HG02870 (cell line): ENCODE results near the gene C1orf35.

Experiments
- ATAC-seq: cut with Tn5 transposase; IDR thresholded peaks from one replicate; pipeline ENCODE4 v1.9.1; 2021; ENCODE audit warnings: mild to moderate bottlenecking, moderate library complexity; ENCODE audit not compliant: unreplicated experiment

The C1orf35 gene

GRCh38 chr1:228096416-228097332 lies 6.5 kb downstream of the C1orf35 start:
- no peak for ATAC-seq

- no peak for ATAC-seq
These were observed 7.2 kb downstream of the C1orf35 start for GRCh38 chr1:228095938-228096337.

DNA sequence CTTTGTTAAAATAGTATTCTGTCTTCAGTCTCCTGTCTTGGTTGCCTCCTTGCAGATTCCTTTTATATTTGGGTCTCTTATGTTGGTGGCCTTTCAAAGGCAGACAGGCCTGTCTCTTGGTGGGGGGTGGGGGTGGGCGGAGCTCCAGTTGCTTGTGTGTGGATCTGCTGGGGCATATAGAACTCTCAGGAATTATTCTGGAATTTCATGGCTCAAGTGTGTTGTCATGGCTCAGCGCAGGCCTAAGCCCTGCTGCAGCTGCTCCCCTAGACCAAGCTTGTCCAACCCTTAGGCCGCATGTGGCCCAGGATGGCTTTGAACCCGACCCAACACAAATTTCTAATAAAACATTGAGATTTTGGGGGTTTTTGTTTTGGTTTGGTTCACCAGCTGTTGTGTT lies 8.0 kb downstream of the C1orf35 start:
- no peak for ATAC-seq

DNA sequence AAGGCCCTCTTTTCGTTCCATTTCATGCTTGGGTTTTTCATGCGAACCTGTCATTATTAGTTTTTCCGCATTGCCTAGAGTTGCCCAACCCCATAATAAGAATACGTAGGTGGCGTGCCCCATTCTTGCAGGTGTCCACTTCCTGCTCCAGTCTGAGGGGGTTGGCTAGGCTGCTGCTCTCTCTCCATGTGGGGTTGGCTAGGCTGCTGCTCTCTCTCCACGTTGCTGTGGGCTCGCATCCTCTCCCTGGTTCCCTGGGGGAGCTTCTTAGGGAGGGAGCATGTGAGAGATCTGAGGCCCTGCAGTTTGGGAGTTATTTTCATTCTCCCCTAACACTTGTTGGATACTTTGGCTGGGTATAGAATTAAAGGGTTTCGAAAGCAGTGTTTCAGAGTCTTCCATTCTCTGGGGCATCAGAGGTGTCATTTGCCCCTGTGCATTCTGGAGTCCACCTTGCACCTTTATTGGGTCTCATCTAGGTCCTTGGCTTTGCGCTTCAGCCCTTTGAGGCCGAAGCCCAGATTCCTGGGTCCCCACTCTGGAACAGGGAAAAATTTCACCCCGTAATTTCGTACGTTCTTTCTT lies 8.6 kb downstream of the C1orf35 start:
- ATAC-seq, result no peak

- no peak for ATAC-seq
These were observed 9.8 kb downstream of the C1orf35 start for GRCh38 chr1:228093050-228093906.

GRCh38 chr1:228092342-228093049 lies 10.6 kb downstream of the C1orf35 start:
- ATAC-seq, result no peak

- no peak for ATAC-seq
These were observed 12.0 kb downstream of the C1orf35 start for GRCh38 chr1:228091084-228091483.

GRCh38 chr1:228090613-228091081 lies 12.5 kb downstream of the C1orf35 start:
- ATAC-seq, result peak; percentile 49

- ATAC-seq, result no peak
These were observed 13.4 kb downstream of the C1orf35 start for GRCh38 chr1:228089519-228090380.

- no peak for ATAC-seq
These were observed 14.3 kb downstream of the C1orf35 start for GRCh38 chr1:228088586-228089498.

DNA sequence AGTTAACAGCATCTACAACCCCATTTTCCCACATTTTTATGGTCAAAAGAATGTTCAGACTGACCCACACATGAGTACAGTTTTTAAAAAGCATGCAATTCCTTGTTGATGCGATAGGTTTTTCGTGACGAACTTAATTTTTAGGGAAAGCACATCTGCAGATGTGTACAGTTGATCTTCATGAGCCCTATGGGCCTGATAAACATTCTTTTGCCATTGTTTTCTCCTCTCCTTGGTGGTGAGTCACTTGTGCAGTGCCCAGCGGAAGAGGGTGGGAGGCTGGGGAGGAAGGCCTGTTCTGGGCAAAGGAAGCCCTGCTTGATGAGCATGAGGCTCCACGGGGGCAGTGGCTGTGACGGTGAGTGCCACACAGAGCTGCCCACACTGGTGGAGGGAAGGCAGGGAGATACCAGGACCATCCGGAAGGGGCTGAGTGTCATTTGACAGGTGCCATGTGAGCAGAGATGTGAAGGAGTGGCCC lies 15.3 kb downstream of the C1orf35 start:
- no peak for ATAC-seq

- ATAC-seq, result no peak
These were observed 17.7 kb downstream of the C1orf35 start for GRCh38 chr1:228085287-228085951.

GRCh38 chr1:228084797-228085196 lies 18.3 kb downstream of the C1orf35 start:
- ATAC-seq, result no peak

DNA sequence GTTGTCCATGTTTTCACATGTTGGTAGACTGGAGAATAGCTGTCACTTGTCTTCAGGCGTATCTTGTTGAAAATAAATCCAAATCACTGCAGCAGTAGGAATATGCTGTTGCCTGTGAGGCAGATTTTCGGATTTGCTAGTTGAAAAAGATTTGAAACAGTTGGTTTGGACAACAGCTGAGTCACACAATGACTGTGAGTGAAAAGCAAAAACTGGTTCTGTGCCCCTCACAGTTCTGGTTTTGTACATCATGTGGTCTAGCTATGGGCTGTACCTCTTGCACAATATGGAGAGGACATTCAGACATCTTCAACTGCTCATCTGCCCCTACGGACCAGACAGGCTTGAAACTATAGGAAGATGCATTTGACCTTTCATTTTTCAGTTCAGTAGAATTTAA lies 18.8 kb downstream of the C1orf35 start:
- peak; percentile 34 for ATAC-seq

GRCh38 chr1:228083871-228084278 lies 19.2 kb downstream of the C1orf35 start:
- ATAC-seq, result no peak

- peak; percentile 12 for ATAC-seq
These were observed 19.9 kb downstream of the C1orf35 start for GRCh38 chr1:228082918-228083870.
